H1 (cell line): ENCODE results near the gene TIMELESS. TPM values are rescaled to one million over a fixed set of nuclear protein-coding genes. Genes with fewer than 3 reads are reported as not detected.

Source experiments
- CTCF ChIA-PET: fragments of 300-600 bp; sonication (Branson Sonifier 250); formaldehyde crosslinking; loops from one replicate; lab custom pipeline; 2021; ENCODE audit not compliant: partially characterized antibody; lab: Charles Lee
- POLR2A ChIA-PET: fragments of 300-600 bp; sonication (Branson Sonifier 250); formaldehyde crosslinking; loops from one replicate; lab custom pipeline; 2021; ENCODE audit warnings: inconsistent platforms; ENCODE audit not compliant: partially characterized antibody; lab: Charles Lee
- DNase-seq, 2 experiments: peaks; one replicate each; pipeline versions ENCODE4 v3.0.0 to v3.0.0-alpha.2; 2010 to 2022; ENCODE audit warnings: low spot score in 2 of 2, low read depth in 1 of 2, mixed read lengths in 1 of 2
- FAIRE-seq: peaks from 2 replicates; lab custom pipeline; 2011; peaks lifted over from hg19 to GRCh38; lab: Jason Lieb, UNC
- H2AFZ ChIP-seq: 2 replicates; pipeline ENCODE4 v1.8.1; 2012; ENCODE audit warnings: low read length, inconsistent platforms
- H2AK5ac ChIP-seq: 2 replicates; pipeline ENCODE4 v1.6.1; 2013; ENCODE audit warnings: low read depth, low read length
- H2BK120ac ChIP-seq: replicated peaks from 2 replicates; pipeline ENCODE3; 2013; ENCODE audit warnings: low read depth, low read length, inconsistent platforms
- H2BK12ac ChIP-seq: 2 replicates; pipeline ENCODE4 v1.6.1; 2013; ENCODE audit warnings: low read depth, low read length
- H2BK15ac ChIP-seq: 2 replicates; pipeline ENCODE4 v1.6.1; 2013; ENCODE audit warnings: low read length
- H2BK20ac ChIP-seq: 2 replicates; pipeline ENCODE4 v1.6.1; 2013; ENCODE audit warnings: low read length
- H2BK5ac ChIP-seq: 2 replicates; pipeline ENCODE4 v1.6.1; 2013; ENCODE audit warnings: low read depth, low read length
- H3K14ac ChIP-seq: 2 replicates; pipeline ENCODE4 v1.6.1; 2013; ENCODE audit warnings: inconsistent platforms; ENCODE audit not compliant: insufficient read length
- H3K18ac ChIP-seq: 2 replicates; pipeline ENCODE4 v1.6.1; 2013; ENCODE audit warnings: low read length; ENCODE audit errors: extremely low read depth
- H3K23ac ChIP-seq: 2 replicates; pipeline ENCODE4 v1.6.1; 2013; ENCODE audit warnings: inconsistent platforms; ENCODE audit not compliant: insufficient read length
- H3K23me2 ChIP-seq: 2 replicates; pipeline ENCODE4 v1.6.1; 2013; ENCODE audit warnings: low read depth, low read length
- H3K27ac ChIP-seq: 2 replicates; pipeline ENCODE4 v1.6.1; 2011; ENCODE audit warnings: low read depth, low read length, inconsistent platforms
- H3K27me3 ChIP-seq, 4 experiments: replicated peaks in 1 of 4; 1 replicate in 1 of 4; 2 replicates in 3 of 4; pipeline versions ENCODE4 v1.6.1 to v1.8.1; 2011 to 2013; ENCODE audit warnings: low read length in 3 of 4, mild to moderate bottlenecking in 3 of 4, inconsistent platforms in 2 of 4, mixed read lengths in 2 of 4, moderate library complexity in 1 of 4; ENCODE audit not compliant: control insufficient read depth in 3 of 4, insufficient read depth in 3 of 4; ENCODE audit errors: extremely low read depth in 1 of 4
- H3K36me3 ChIP-seq, 4 experiments: 2 replicates each; pipeline versions ENCODE4 v1.6.1 to v1.8.1; 2011 to 2013; ENCODE audit warnings: mild to moderate bottlenecking in 4 of 4, low read length in 3 of 4, moderate library complexity in 2 of 4, control low read depth in 1 of 4, inconsistent platforms in 1 of 4; ENCODE audit not compliant: insufficient read depth in 4 of 4, control insufficient read depth in 2 of 4
- H3K4ac ChIP-seq: replicated peaks from 2 replicates; pipeline ENCODE3; 2013; ENCODE audit warnings: low read length, low read depth, mixed read lengths, inconsistent platforms; ENCODE audit not compliant: insufficient read length
- H3K4me1 ChIP-seq, 4 experiments: replicated peaks in 1 of 4; 1 replicate in 1 of 4; 2 replicates in 3 of 4; pipeline versions ENCODE4 v1.6.1 to v1.8.1; 2011 to 2013; ENCODE audit warnings: low read length in 3 of 4, inconsistent platforms in 2 of 4, mixed read lengths in 1 of 4; ENCODE audit not compliant: insufficient read depth in 4 of 4, control insufficient read depth in 3 of 4
- H3K4me2 ChIP-seq, 2 experiments: 2 replicates each; pipeline versions ENCODE4 v1.6.1 to v1.8.1; 2011 to 2013; ENCODE audit warnings: low read depth in 2 of 2, low read length in 2 of 2, control low read depth in 1 of 2, inconsistent platforms in 1 of 2, mild to moderate bottlenecking in 1 of 2; ENCODE audit not compliant: insufficient read depth in 1 of 2
- H3K4me3 ChIP-seq, 4 experiments: fragments of 200-600, 300-600 bp in 1 of 4; sonication (generic), shearing (Covaris generic), sonication (Bioruptor Twin) in 1 of 4; 2 replicates each; pipeline versions ENCODE4 v1.5.1 to v1.8.1; 2011 to 2016; ENCODE audit warnings: low read length in 4 of 4, low read depth in 3 of 4, control low read depth in 2 of 4, inconsistent platforms in 2 of 4, mild to moderate bottlenecking in 2 of 4, mixed read lengths in 1 of 4, moderate library complexity in 1 of 4; ENCODE audit not compliant: insufficient read depth in 2 of 4; ENCODE audit errors: extremely low read depth in 1 of 4
- H3K56ac ChIP-seq: replicated peaks from 2 replicates; pipeline ENCODE3; 2013; ENCODE audit warnings: low read depth, mild to moderate bottlenecking, mixed read lengths, low read length, inconsistent platforms; ENCODE audit not compliant: insufficient read length
- H3K79me1 ChIP-seq: 2 replicates; pipeline ENCODE4 v1.6.1; 2013; ENCODE audit warnings: low read depth, low read length, control low read depth
- H3K79me2 ChIP-seq, 2 experiments: 2 replicates each; pipeline versions ENCODE4 v1.6.1 to v1.8.1; 2012 to 2013; ENCODE audit warnings: low read length in 2 of 2, mild to moderate bottlenecking in 2 of 2, inconsistent platforms in 1 of 2; ENCODE audit not compliant: insufficient read depth in 2 of 2, control insufficient read depth in 1 of 2
- H3K9ac ChIP-seq, 4 experiments: replicated peaks in 1 of 4; 1 replicate in 1 of 4; 2 replicates in 3 of 4; pipeline versions ENCODE4 v1.6.1 to v1.8.1; 2011 to 2013; ENCODE audit warnings: low read depth in 3 of 4, low read length in 3 of 4, control low read depth in 2 of 4, mild to moderate bottlenecking in 2 of 4, moderate library complexity in 2 of 4, inconsistent platforms in 1 of 4; ENCODE audit errors: extremely low read depth in 1 of 4
- H3K9me3 ChIP-seq, 2 experiments: 2 replicates each; pipeline versions ENCODE4 v1.6.1 to v1.8.1; 2012 to 2013; ENCODE audit warnings: mild to moderate bottlenecking in 2 of 2, moderate library complexity in 2 of 2, control low read depth in 1 of 2, inconsistent platforms in 1 of 2, low read depth in 1 of 2, low read length in 1 of 2, mixed read lengths in 1 of 2; ENCODE audit not compliant: insufficient read depth in 2 of 2
- H4K20me1 ChIP-seq, 2 experiments: replicated peaks in 1 of 2; 2 replicates each; pipeline versions ENCODE3 to v1.8.1; 2011 to 2013; ENCODE audit warnings: inconsistent platforms in 2 of 2, low read length in 2 of 2, mild to moderate bottlenecking in 1 of 2; ENCODE audit not compliant: insufficient read depth in 2 of 2, control insufficient read depth in 1 of 2
- H4K5ac ChIP-seq: 2 replicates; pipeline ENCODE4 v1.6.1; 2013; ENCODE audit warnings: low read length, low read depth, mixed read lengths, inconsistent platforms; ENCODE audit not compliant: insufficient read length
- H4K8ac ChIP-seq: 2 replicates; pipeline ENCODE4 v1.8.0; 2013; ENCODE audit warnings: mild to moderate bottlenecking, moderate library complexity, low read length, inconsistent platforms; ENCODE audit not compliant: insufficient read depth; ENCODE audit errors: extremely low read depth
- H4K91ac ChIP-seq: replicated peaks from 2 replicates; pipeline ENCODE3; 2013; ENCODE audit warnings: low read length, mixed read lengths, inconsistent platforms; ENCODE audit not compliant: insufficient read length
- CBX5 ChIP-seq: fragments of 300-800, 300-1000 bp; sonication (generic); IDR thresholded peaks from 2 replicates; pipeline ENCODE4 v1.7.1; 2016; ENCODE audit warnings: antibody characterized with exemption, low read length, low read depth
- FOSL1 ChIP-seq: IDR thresholded peaks from 2 replicates; pipeline ENCODE4 v1.6.1; 2011; ENCODE audit warnings: mild to moderate bottlenecking, low read depth, low read length, moderate library complexity; ENCODE audit not compliant: insufficient read depth
- NANOG ChIP-seq: IDR thresholded peaks from 2 replicates; pipeline ENCODE4 v1.6.1; 2011; ENCODE audit warnings: low read length, low read depth, mild to moderate bottlenecking, inconsistent platforms; ENCODE audit not compliant: insufficient read depth, poor library complexity, severe bottlenecking
- POLR2A ChIP-seq, 2 experiments: IDR thresholded peaks; 1 replicate in 1 of 2; 2 replicates in 1 of 2; pipeline ENCODE4 v1.6.1; 2011; ENCODE audit warnings: low read depth in 2 of 2, low read length in 2 of 2, mild to moderate bottlenecking in 2 of 2; ENCODE audit errors: control extremely low read depth in 1 of 2
- RNF2 ChIP-seq: fragments of 200-900, 300-1000 bp; sonication (generic); IDR thresholded peaks from 2 replicates; pipeline ENCODE4 v1.7.1; 2016; ENCODE audit warnings: borderline replicate concordance, low read depth, mild to moderate bottlenecking, antibody characterized with exemption, low read length; ENCODE audit not compliant: poor library complexity, severe bottlenecking; ENCODE audit errors: missing control alignments
- SP2 ChIP-seq: IDR thresholded peaks from 2 replicates; pipeline ENCODE4 v1.6.1; 2012; ENCODE audit warnings: mild to moderate bottlenecking, low read length, inconsistent platforms
- WGBS, 2 experiments: shearing (Covaris generic) in 1 of 2; methylation state at CpG; one replicate each; pipeline versions ENCODE4 v1.1.6 to v1.1.7; 2013 to 2015; ENCODE audit warnings: low lambda C conversion rate in 2 of 2, mixed read lengths in 2 of 2, inconsistent platforms in 1 of 2, low coverage in 1 of 2, missing lambda C conversion rate in 1 of 2; ENCODE audit not compliant: insufficient replicate concordance in 2 of 2, insufficient coverage in 1 of 2, insufficient read length in 1 of 2; ENCODE audit errors: extremely low coverage in 1 of 2, missing lambda C conversion rate in 1 of 2; 5-methylcytosine and 5-hydroxymethylcytosine counted together
- polyA plus RNA-seq, 7 experiments: library from polyadenylated mRNA; depleted of rRNA in 3 of 7; stranded (reverse) in 5 of 7; unstranded in 2 of 7; fragments of >200 nt in 5 of 7; fragments of 200-250 nt in 2 of 7; gene quantifications; 1 replicate in 5 of 7; 2 replicates in 1 of 7; 4 replicates in 1 of 7; pipeline versions ENCODE4 v1.2.1 to v1.2.3, GENCODE V29; 2011 to 2013; ENCODE audit warnings: missing spikeins in 2 of 7, mixed read lengths in 2 of 7
- total RNA-seq: library from RNA; stranded (reverse); fragmentation: NEBNext Ultra II Directional; extraction: Animal tissue kit (Norgen Biotek cat#: 25700); gene quantifications from 2 replicates; pipeline ENCODE4 v1.2.1, GENCODE V29; 2021

TIMELESS gene
- total and polyA plus RNA-seq, 2 of the 8 experiments (the other 6 are each of a cell fraction or from before 2014, with no cell fraction given): 17.1 to 86.7 TPM

GRCh38 chr12:56479625-56480024, 30.4 kb upstream of the TIMELESS start:
- no peak for FAIRE-seq
- CTCF ChIA-PET: interaction anchor here (0.8 to 2.8 kb wide), 3 partner anchors 10 to 22 kb away, joined by 3 to 10 read pairs (median 4); no protein-coding TSS in a partner anchor

More at GRCh38 chr12:56479625-56480024, 30.4 kb upstream of the TIMELESS start:
- Histone ChIP-seq H3K9ac (no peak overlapping the region), H2BK15ac (no peak overlapping the region), H3K4me3 (no peak overlapping the region), H4K91ac (no peak overlapping the region), H2AK5ac (no peak overlapping the region), H3K79me2 (no peaks in the 10 kb centered on the region), H3K9me3 (no peaks in the 10 kb centered on the region), H2BK12ac (no peak overlapping the region), H4K20me1 (peaks cover 2% of the 10 kb centered on the region in 2 experiments), H3K56ac (no peak overlapping the region), H3K18ac (no peak overlapping the region), H4K8ac (no peak overlapping the region)
- WGBS, 2 experiments: 88% methylated on average over 7 of the region's 7 CpGs; no CpG with 5 or more reads in 1 of the 2 experiments
- TF ChIP-seq NANOG (no peak), FOSL1 (no peak), CBX5 (no peak), RNF2 (no peak), POLR2A (IDR thresholded peaks at IDR 0.05; ENCODE audit: control extremely low read depth in 1 of 2, low read depth in 2 of 2, low read length in 2 of 2) (no peak), SP2 (no peak)
- TF ChIP-seq, all 59 proteins: peak for 0
- Histone ChIP-seq H3K36me3 (no peaks in the 10 kb centered on the region; a peak in 3 of 8 replicates), H2AFZ (no peak overlapping the region), H3K23me2 (no peaks in the 10 kb centered on the region), H2BK120ac (no peak overlapping the region), H3K27ac (no peak overlapping the region), H3K4me1 (peaks cover 0 to 3% (median 0%) of the 10 kb centered on the region in 4 experiments; a peak in 1 of 7 replicates), H3K27me3 (no peaks in the 10 kb centered on the region), H3K4ac (no peak overlapping the region), H2BK20ac (no peak overlapping the region), H2BK5ac (no peak overlapping the region), H4K5ac (no peak overlapping the region), H3K23ac (no peak overlapping the region), H3K4me2 (no peak overlapping the region), H3K14ac (no peak overlapping the region), H3K79me1 (peaks cover 6% of the 10 kb centered on the region)
- no peak for DNase-seq
- POLR2A ChIA-PET: interaction anchor here (1.5 to 5.7 kb wide), 2 partner anchors 9 to 10 kb away, joined by 5 to 53 read pairs; partner anchors contain the start of genes GLS2 and SPRYD4
